NCI-H2029 (cell line): ENCODE results near the gene CCDC74A.
"Not testable (repeated sequence)": the region's sequence is repeated elsewhere in the genome, so short reads cannot be mapped to it uniquely, and the experiment has no call there.

Source experiments
- DNase-seq: peaks from one replicate; lab custom pipeline; 2025; lab: John Stamatoyannopoulos, UW

CCDC74A gene

DNA sequence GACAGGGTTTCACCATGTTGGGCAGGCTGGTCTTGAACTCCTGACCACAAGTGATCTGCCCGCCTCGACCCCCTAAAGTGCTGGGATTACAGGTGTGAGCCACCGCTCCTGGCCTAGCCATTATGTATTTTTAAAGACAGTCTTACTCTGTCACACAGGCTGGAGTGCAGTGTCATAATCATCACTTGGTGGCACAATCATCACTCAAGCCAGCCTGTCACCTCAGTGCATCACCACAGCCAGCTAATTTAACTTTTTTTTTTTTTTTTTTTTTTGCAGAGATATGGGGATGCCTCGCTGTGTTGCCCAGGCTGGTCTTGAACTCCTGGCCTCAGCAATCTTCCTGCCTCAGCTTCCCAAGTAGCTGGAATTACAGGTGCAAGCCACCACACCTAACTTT is 24.1 kb upstream of the CCDC74A start:
- DNase-seq = not testable (repeated sequence)

DNA sequence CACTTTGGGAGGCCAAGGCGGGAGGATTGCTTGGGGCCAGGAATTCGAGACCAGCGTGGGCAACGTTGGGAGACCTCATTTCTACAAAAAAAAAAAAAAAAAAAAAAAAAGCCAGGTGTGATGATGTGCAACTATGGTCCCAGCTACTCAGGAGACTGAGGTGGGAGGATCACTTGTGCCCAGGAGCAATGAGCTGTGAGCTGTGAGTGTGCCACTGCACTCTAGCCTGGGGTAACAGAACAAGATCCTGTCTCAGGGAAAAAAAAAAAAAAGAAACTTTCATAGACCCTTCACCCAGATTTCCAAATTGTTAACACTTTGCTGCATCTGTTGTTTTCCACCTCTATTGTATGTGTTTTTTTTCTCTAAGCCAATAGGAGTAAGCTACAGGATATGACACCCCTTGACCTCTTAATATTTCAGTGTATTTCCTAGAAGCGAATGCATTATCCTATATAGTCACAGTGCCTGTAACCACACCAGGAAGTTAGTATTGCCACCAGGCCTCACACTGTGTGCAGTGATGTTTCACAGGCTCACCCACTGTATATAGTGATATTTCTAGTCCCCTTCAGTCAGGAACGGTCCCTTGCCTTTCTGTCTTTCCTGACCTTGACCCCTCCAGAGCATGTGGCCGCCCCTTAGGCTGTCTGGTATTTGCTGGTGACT is 23.5 kb upstream of the CCDC74A start:
- not testable (repeated sequence) for DNase-seq

DNA sequence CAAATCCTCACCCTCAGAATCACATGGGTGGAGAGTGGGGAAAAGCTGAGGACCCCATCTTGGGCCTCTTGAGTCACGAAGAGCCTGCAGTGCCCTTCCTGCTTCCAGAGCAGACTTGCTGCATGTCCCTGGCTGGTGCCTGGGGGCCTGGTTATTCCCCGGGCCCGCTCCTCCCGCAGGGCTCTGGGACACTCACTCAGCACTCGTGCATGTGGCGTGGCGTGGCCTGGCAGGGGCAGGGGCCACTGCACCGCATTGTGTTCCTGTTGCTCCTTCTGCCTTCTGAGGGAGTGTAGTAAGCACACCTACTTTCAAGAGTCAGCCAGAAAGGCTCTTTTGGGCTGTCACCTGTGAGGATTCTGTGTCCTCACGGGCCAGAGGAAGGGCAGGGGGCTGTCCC is 18.1 kb upstream of the CCDC74A start:
- no peak for DNase-seq

DNA sequence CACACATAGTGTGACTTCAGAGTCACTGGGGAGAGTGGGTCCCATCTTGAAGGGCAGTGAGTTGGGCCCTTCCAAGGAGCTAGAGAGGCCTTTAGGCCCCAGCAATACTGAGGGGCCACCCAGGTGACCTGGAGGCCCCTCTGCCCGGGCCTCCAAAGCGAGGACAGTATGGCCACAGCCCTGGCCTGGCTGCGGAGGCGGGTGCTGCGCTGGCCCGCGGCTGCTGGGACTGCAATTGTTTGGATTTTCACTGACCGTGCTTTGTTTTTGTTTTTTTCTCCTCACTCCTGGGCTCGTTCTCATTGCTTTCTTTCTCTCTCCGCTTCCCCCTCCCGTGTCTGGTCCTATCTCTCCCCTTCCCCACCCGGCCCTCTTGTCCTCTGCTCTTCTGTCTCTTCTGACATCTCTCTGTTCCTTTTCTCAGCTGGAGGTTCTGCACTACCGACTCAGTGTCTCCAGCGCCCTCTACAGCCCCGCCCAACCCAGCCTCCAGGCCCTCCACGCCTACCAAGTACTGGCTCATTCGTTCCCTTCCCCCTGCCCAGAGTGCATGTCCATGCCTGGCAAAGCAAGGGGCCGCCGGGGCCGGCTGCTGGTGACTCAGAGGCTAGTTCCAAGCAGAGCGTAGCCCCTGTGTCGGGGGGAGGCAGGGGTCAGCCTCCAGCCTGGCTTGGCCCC is 16.3 kb upstream of the CCDC74A start:
- DNase-seq = not testable (repeated sequence)

DNA sequence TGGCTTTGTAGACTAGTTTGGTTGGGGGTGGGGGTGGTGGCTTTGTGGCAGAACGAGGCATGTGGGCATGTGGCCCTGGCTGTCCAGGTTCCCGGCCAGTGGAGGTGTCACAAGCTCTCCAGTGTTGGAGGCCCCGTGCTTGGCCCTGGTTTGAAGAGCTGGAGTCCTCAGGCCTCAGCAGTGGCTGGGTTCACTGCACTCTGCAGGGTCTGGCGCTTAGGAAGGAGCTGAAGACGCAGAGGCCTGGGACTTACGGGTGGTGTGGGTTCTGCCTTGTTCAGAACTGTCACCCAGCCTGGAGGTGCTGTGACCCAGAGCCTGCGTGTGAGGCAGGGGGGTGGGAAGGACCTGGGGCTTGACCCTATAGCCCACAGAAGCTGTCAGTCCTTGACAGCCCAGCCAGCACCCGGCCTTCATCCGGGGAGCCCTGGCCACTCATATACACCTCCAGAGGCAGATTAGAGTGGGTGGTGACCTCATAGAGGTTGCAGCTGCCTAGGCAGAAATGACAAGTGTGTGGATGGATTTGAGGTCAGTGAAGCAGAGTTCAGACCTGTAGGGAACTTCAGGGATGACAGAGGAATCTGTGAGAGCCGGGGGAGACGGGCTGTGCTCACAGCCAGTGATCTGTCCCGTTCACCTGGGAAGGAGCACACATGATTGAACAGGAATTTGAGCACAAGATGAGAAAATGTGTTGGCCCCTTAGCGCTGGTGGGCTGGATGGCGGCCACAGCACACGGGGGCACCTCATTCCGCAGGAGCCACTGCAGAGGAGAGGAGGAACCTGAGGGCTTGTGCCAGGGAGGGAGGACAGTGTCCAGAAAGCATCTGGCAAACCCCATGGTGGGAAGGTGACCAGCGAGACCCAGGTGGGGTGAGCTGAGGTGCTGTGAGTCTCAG is 15.5 kb upstream of the CCDC74A start:
- not testable (repeated sequence) for DNase-seq

DNA sequence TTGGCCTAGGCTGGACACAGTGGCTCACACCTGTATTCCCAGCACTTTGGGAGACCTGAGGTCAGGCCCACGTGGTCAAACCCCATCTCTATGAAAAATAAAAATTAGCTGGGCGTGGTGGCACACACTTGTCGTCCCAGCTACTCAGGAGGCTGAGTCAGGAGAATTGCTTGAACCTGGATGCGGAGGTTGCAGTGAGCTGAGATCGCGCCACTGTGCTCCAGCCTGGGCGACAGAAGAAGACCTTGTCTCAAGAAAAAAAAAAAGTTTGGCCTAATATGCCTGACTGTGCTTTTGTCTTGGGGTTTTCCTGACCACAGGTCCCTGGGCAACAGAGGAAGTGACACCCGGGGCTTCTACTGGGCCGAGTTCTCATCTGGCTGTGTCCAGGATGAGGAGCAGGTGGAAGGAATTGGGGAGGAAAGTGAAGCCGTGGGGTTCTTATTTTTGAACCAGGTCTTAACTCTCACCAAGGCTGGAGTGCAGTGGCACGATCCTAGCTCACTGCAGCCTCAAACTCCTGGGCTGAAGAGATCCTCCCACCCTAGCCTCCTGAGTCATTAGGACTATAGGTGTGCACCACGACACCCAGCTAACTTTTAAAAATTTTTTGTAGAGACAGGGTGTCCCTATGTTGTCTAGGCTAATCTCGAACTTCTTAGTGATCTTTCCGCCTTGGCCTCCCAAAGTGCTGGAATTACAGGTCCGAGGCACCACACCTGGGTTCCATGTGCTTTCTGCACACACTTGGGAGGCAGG is 13.1 kb upstream of the CCDC74A start:
- not testable (repeated sequence) for DNase-seq

DNA sequence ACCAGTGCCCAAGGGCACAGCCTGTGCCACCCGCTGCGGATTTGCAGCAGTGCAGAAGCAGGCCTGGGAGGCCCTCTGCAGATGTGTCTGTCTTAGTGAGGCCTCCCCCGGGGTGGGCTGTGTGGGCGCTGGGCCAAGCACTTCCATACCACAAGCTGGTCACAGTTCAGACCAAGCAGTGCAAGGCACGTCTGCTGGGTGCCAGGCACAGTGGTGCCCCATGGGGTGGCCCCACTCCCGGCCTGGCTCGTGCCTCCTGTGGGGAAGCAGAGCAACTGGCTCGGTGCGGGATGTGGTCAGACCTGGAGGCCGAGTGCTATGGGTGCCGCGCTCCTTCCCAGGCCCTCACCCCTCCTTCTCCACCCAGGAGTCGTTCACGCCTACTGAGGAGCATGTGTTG is 12.5 kb upstream of the CCDC74A start:
- DNase-seq = not testable (repeated sequence)

DNA sequence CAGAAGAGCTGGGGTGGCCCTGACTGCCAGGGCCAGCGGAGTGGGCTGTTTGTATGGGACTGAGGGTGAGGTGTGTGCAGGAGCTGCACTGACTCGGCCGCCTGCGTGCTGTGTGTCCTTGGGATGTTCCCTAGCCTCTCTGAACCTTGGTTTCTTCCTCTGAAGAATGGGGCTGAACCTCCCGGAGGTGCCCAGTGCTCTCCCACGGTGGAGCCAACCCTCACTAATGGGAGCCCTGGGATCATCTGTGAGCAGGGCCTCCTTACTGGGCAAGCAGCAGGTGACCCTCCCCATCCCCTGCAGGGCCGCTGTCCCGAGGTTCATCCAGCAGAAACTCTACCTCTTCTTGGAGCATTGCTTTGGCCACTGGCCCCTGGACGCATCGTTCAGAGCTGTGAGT is 11.7 kb upstream of the CCDC74A start:
- DNase-seq = no peak

DNA sequence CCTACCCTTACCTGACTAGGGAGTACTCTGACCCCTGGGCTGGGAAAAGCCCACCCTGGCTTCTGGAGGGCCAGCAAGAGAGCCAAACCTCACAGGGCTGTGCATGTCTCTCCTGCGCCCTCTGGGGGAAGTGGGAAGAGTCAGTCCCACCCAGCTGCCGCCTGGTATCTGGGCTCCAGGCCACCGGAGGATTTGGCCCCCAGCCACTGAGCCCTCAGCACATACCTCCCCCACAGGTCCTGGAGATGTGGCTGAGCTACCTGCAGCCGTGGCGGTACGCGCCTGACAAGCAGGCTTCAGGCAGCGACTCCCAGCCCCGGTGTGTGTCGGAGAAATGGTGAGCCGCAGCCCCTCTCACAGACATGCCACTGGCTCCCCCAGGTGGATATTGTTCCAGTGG is 11.1 kb upstream of the CCDC74A start:
- peak; percentile 66 for DNase-seq

DNA sequence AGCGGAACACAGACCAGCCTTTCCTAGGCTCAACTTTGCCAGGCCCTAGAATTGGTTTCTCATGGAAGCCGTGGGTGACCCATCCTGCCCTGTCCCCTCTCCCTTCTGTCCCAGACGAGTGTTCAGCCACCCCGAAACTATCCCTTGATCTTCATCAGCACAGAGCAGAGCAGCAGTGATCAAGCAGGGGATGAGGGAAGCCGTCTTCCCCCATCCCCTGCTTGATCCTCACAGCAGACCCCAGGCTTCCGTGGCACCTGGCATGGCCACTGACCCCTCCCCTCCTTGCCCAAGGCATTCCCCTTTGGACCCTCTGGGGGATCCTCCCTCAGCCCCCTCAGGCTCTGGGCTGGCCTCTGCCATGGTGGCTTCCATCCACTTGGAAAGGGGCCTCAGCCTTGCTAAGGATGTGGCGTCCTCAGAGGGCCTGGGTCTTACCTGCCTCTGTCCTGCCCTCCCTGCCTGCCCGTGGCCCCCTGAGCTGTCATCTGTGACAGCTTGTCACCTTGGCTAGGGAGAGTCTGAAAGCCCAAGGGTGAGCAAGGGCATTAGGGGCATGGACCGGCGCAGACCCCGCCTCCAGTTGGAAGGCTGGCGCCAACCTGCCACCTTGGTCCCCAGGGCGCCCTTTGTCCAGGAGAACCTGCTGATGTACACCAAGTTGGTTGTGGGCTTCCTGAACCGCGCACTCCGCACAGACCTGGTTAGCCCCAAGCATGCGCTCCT is 10.4 kb upstream of the CCDC74A start:
- DNase-seq = no peak

DNA sequence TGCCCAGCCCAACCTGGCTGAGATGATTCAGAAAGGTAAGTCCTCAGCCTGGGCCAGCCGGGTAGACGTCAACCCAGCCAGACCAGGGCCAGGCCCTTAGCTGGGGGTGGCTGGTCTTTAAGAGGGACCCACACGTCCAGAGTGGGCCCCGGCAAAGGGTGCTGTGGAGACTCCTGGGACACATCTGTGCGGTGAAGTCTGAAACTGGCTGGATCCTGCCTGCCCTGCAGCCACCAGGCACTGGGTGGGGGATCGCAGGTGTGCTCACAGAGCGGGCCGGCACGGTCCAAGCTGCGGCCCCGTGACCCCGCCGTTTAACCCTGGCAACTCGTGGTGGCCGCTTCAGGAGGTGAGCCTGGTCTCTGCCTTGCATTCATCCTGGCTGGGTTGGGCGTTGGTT is 9.8 kb upstream of the CCDC74A start:
- not testable (repeated sequence) for DNase-seq

DNA sequence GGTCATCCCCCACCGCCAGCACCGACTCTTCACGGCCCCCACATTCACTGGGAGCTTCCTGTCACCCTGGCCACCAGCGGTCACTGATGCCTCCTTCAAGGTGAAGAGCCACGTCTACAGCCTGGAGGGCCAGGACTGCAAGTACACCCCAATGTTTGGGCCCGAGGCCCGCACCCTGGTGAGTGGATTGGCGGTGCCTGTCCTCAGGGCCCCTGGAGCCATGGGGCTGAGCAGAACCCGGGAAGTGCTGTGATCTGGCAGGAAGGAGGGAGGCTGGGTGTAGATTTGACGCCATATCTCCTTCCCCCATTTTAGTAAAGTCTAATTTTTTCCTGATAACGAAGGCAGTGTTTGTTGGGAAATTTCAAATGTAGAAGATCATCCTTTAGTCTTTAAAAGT is 9.2 kb upstream of the CCDC74A start:
- DNase-seq = not testable (repeated sequence)

DNA sequence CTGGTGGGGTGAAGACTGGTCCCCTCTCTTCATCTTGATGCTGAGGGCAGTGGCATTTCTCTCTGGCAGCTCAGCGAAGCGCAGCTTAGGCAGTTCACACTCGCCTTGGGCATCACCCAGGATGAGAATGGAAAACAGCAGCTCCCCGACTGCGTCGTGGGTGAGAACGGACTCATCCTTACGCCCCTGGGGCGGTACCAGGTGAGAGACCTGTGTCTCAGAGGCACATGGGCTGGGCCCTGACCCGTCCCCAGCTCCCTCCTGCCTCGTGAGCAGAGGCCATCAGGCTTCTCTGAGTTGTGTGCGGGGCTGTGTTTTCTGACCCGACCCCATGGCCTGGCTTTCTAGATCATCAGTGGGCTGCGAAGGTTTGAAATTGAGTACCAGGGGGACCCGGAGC is 8.2 kb upstream of the CCDC74A start:
- DNase-seq = no peak

DNA sequence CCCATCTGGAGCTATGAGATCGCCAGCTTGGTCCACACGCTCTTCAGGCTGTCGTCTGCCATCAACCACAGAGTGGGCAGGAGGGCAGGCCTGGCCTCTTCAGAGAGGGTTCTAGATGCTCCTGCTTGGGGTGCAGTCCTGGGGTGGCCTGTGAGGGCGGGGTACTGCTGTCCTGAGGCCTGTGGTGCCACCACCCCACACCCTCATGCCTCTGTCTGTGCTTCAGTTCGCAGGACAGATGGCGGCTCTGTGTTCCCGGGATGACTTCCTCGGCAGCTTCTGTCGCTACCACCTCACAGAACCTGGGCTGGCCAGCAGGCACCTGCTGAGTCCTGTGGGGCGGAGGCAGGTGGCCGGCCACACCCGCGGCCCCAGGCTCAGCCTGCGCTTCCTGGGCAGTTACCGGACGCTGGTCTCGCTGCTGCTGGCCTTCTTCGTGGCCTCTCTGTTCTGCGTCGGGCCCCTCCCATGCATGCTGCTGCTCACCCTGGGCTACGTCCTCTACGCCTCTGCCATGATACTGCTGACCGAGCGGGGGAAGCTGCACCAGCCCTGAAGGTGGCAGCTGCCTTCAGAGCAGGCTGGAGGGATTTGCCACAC is 7.7 kb upstream of the CCDC74A start:
- not testable (repeated sequence) for DNase-seq

DNA sequence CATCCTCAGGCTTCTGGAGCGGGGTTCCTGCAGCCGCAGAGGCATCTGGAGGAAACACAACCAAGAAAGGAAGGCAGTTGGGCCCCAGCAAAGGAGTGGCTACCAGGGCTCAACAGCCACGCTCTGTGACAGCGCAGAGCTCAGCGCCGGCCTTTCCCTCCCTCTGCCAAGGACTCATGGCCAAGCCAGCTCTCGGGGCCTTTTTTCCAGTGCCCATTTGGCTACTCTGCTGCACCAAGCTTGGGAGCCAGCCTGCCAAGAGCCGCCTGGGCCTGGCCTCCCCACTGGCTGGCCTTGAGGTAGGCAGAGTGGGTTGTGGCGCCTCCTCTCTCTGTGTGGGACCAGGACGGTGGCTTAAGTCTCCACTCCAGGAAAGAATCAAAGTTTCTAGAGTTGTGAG is 7.2 kb upstream of the CCDC74A start:
- DNase-seq = no peak

DNA sequence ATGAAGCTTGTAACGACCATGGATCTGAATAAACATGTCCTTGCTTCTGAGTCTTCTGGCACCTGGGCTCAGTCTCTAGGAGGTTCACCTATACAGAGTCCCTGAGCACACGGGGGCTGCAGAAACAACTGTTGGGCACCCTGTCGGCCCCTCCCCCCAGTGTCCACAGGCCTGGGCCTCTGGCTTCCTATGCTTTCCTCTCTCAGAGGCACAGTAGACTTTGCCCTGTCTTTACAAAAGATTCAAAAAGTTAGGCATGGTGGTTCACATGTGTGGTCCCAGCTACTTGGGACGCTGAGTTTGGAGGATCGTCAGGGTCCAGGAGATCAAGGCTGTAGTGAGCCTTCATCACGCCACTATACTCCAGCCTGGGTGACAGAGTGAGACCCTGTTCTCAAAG is 6.2 kb upstream of the CCDC74A start:
- DNase-seq = not testable (repeated sequence)

DNA sequence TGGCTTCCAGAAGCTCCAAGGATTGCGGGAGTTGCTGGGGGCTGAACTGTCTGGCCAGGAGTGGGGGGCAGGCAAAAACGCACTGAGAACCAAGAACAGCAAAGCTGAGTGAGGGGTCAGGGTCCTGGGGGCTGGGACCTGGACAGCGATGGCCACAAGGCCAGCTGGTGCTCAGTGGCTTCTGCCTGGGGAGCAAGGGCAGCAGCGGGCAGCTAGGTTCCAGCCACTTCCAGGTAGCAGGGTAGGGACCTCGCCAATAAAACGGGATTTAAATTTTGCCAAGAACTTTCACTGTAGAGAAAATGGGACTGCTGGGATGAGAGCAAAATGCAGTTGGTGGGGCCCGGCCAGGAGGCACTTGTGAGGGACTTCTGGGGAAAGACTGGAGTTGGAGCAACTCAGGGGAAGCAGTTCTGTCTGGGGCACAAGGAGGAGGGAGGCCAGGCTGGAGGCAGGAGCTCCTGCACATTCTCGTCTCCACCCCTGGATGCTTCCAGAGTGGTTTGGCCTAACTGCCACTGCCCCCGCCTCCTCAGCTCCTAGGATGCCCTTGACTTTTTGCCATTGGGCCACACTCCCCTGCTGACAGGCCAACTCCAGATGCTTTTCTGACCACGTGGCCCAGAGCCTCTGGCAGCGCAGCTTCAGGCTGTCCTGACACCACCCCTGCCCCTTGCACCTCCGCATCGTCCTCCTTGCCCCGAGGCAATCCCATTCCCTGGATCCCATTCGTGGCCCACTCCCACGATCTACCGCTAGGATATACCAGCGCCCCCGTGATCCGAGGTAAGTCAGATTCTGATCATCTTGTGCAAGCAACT is 5.5 kb upstream of the CCDC74A start:
- no peak for DNase-seq

DNA sequence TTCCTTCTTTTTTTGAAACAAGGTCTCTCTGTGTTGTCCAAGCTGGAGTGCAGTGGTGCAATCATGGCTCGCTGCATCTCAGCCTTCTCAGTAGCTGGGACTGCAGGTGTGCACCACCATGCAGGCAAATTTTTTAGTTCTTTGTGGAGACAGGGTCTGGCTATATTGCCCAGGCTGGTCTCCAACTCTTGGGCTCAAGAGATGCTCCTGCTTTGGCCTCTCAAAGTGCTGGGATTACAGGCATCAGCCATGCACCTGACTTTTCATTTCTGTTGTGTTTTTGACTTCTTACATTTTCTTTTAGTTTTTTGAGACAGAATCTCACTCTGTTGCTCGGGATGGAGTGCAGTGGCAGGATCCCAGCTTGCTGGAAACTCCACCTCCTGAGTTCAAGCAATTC is 2.4 kb upstream of the CCDC74A start:
- DNase-seq = not testable (repeated sequence)

DNA sequence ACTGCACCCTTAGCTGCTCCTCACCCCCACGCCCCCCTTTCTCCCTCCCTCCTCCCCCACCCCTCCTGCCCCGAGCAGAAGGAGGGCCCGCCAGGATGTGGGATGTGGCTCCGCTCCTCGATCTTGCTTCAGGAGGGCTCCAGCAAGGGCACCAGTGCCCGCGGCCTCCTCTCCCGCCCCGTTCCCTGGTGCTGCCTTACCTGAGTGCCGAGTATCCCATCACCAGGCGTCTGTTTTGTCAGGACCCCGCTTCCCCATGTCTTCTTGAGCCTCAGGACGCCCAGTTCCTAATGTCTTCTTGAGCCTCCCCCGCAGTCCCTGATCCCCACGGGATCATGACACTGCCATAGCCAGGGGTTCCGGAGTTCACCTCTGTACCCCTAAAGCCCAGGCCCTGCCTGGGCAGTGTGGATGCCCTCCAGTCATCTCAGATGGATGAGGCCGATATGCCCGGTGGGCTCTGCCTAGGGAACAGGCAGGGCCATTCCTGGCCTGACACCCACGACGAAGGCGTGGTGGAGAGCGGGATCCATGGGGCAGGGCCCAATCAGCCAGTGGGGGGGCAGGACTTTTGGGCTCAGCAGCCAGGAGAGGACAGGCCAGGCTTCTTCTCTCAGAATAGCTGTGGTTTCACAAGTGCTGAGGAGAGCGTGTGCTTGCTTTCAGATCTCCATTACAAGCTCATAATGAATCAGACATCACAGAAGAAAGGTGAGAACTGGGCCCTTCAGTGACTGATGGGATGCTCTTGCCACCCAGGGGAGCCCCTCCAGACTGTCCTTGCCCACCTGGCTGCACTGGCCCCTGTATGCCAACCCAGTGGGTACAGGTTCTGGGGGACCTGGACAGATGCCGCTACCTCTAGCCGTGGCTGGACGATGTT is 1.5 kb downstream of the CCDC74A start:
- DNase-seq = not testable (repeated sequence)
